Ascending aorta (tissue), 2 donors: ENCODE measurements around the gene MAGEB16. TPM values are rescaled to one million over a fixed set of nuclear protein-coding genes. Genes with fewer than 3 reads are reported as not detected.

Experiments used
- DNase-seq, 2 donors: peaks; one replicate each; pipeline ENCODE4 v3.0.0-alpha.2; 2019; ENCODE audit warnings: low spot score in 2 of 2
- H3K27ac ChIP-seq, 2 donors: fragments of 200-600 bp; sonication (generic); one replicate each; pipeline ENCODE4 v1.5.1; 2016 to 2017; ENCODE audit warnings: mild to moderate bottlenecking in 1 of 2
- H3K27me3 ChIP-seq: fragments of 200-600 bp; sonication (generic); one replicate; pipeline ENCODE4 v1.5.1; 2017
- H3K36me3 ChIP-seq, 2 donors: fragments of 200-600 bp; sonication (generic); one replicate each; pipeline ENCODE4 v1.5.1; 2016
- H3K4me1 ChIP-seq, 2 donors: fragments of 200-600 bp; sonication (generic); one replicate each; pipeline ENCODE4 v1.5.1; 2016 to 2017; ENCODE audit warnings: mild to moderate bottlenecking in 1 of 2
- H3K4me3 ChIP-seq, 2 donors: fragments of 200-600 bp; sonication (generic); one replicate each; pipeline ENCODE4 v1.5.1; 2016 to 2017; ENCODE audit warnings: mild to moderate bottlenecking in 1 of 2
- H3K9me3 ChIP-seq, 2 donors: fragments of 200-600 bp; sonication (generic); one replicate each; pipeline ENCODE4 v1.5.1; 2016
- intact Hi-C: fragments of 100-400 bp; cut with DNase I; formaldehyde crosslinking; loops from one replicate; pipeline ENCODE4 v1.15.1; 2023
- total RNA-seq: library from RNA; depleted of rRNA; stranded (reverse); fragments of >200 nt; gene quantifications from one replicate; pipeline ENCODE4 v1.1.0, GENCODE V29; 2016
- TF ChIP-seq, protein P1 (sequence below), 3 experiments: fragments of 200-600 bp in 2 of 3; fragments of 450-650 bp in 1 of 3; sonication (generic) in 2 of 3; IDR thresholded peaks; one replicate each; pipeline ENCODE4 v1.5.1; 2016 to 2019; ENCODE audit warnings: antibody characterized with exemption in 3 of 3, mild to moderate bottlenecking in 1 of 3, moderate library complexity in 1 of 3

MAGEB16 gene
- total RNA-seq: not detected

DNA sequence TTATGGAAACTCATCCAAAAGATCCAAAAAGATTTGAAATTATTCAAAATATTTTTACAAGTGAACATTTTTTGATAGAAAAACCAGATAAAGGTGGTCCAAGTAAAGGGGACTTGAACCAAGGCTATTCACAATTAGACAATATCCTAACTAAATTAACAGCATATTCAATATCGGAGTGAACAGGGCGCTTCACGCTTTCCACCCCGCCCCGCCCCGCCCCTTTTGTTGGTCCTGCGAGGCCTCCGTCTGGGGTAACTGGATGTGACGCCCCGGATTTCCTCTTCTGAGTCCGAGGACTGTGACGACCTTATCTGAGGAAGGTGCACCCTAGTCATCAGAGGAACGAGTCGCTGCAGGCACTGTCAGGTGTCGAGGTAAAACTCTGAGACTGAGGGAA, at the start of gene MAGEB16:
TSS of gene MAGEB16 (plus strand) at position 301 of the 400 bp plus-strand sequence. CDS start 3,855 bp downstream, outside the sequence.
- no peak within 1 kb of the TSS for H3K4me3 ChIP-seq
- no peaks in the 10 kb centered on the region for H3K27me3 ChIP-seq
- intact Hi-C loops: no loop called here
- no peak within 1 kb of the TSS for H3K27ac ChIP-seq
- H3K36me3 ChIP-seq: no peaks in the 10 kb centered on the region
- DNase-seq: no peak
- no peaks in the 10 kb centered on the region for H3K9me3 ChIP-seq
- TF ChIP-seq, protein P1, sequence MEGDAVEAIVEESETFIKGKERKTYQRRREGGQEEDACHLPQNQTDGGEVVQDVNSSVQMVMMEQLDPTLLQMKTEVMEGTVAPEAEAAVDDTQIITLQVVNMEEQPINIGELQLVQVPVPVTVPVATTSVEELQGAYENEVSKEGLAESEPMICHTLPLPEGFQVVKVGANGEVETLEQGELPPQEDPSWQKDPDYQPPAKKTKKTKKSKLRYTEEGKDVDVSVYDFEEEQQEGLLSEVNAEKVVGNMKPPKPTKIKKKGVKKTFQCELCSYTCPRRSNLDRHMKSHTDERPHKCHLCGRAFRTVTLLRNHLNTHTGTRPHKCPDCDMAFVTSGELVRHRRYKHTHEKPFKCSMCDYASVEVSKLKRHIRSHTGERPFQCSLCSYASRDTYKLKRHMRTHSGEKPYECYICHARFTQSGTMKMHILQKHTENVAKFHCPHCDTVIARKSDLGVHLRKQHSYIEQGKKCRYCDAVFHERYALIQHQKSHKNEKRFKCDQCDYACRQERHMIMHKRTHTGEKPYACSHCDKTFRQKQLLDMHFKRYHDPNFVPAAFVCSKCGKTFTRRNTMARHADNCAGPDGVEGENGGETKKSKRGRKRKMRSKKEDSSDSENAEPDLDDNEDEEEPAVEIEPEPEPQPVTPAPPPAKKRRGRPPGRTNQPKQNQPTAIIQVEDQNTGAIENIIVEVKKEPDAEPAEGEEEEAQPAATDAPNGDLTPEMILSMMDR (IDR thresholded peaks at IDR 0.05): no peak
- no peaks in the 10 kb centered on the region for H3K4me1 ChIP-seq

DNA sequence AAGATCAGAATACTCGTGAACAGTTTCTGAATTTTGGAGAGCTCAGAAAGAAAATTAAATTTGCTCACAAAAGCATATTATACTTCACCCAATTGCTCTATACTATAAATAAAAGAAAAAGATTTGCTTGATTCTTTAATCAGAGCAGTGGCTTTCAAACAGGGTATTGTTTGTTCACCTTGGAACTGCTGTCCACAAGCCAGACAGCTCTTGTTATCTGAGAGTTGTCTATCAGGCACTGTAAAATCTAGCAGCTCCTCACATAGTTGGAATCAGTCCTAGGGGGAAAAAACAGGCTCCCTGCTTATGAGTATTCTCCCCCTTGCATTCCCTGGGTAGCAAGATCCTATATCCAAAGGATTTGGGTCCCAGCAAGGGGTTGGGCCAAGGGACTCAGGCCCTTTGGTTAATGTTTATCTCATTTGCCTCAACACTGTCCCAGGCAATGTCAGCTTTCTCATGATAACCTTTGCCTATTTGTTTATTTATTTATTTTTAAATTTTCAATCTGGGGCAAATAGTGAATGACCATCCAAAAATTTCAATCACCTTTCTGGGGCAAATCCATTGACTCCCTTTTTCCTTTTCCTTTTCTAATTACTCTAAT, 24.1 kb upstream of the MAGEB16 start:
- no peaks in the 10 kb centered on the region for H3K36me3 ChIP-seq
- no peaks in the 10 kb centered on the region for H3K9me3 ChIP-seq
- no peak for DNase-seq
- TF ChIP-seq, protein P1 (IDR thresholded peaks at IDR 0.05): no peak
- H3K4me3 ChIP-seq: no peak overlapping the region
- H3K27me3 ChIP-seq: no peaks in the 10 kb centered on the region
- H3K27ac ChIP-seq: no peak overlapping the region
- intact Hi-C loops: no loop called here
- no peaks in the 10 kb centered on the region for H3K4me1 ChIP-seq

DNA sequence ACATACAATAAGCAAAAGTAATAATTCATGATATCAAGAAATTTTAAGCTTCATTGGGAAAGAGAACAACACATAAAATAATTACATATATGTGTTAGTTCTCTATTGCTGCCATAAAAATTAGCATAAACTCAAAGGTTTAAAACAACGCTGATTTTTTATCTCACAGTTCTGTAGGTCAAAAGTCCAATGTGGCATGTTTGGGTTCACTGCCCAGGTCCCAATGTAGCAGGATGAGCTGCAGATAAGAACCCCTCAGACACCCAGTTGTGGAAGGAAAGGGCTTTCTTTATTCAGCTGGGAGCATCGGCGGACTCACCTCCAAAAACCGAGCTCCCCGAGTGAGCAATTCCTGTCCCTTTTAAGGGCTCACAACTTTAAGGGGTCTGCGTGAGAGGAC, 13.1 kb upstream of the MAGEB16 start:
- no peaks in the 10 kb centered on the region for H3K27me3 ChIP-seq
- no peaks in the 10 kb centered on the region for H3K9me3 ChIP-seq
- no peak for DNase-seq
- no peaks in the 10 kb centered on the region for H3K4me1 ChIP-seq
- no peaks in the 10 kb centered on the region for H3K36me3 ChIP-seq
- H3K4me3 ChIP-seq: no peak overlapping the region
- intact Hi-C loops: no loop called here
- TF ChIP-seq, protein P1 (IDR thresholded peaks at IDR 0.05): no peak
- no peak overlapping the region for H3K27ac ChIP-seq

GRCh38 chrX:35786271-35786670, 11.9 kb upstream of the MAGEB16 start:
- DNase-seq: no peak
- intact Hi-C loops: no loop called here
- Histone ChIP-seq H3K27me3 (no peaks in the 10 kb centered on the region), H3K4me3 (no peak overlapping the region), H3K4me1 (no peaks in the 10 kb centered on the region), H3K27ac (no peak overlapping the region), H3K36me3 (no peaks in the 10 kb centered on the region), H3K9me3 (no peaks in the 10 kb centered on the region)
- TF ChIP-seq, protein P1 (IDR thresholded peaks at IDR 0.05): no peak

DNA sequence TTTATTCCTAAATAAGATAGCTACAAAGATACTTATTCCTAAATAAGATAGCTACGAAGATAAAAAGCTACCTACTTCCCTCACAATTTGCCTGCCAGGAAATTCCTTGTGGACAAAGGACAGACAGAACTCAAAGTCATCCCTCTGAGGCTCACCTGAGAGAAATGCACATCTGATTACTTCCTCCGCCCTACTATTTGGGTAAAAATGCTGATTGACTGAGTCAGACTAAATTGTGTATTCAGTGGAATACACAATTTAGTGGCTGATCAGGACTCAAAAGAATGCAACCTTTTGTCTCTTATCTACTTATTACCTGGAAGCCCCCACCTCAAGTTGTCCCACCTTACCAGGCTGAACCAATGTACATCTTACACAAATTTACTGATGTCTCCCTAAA, 10.3 kb upstream of the MAGEB16 start:
- H3K36me3 ChIP-seq: no peaks in the 10 kb centered on the region
- no peaks in the 10 kb centered on the region for H3K4me1 ChIP-seq
- no peaks in the 10 kb centered on the region for H3K9me3 ChIP-seq
- H3K27ac ChIP-seq: no peak overlapping the region
- no peak for DNase-seq
- H3K27me3 ChIP-seq: no peaks in the 10 kb centered on the region
- H3K4me3 ChIP-seq: no peak overlapping the region
- intact Hi-C loops: no loop called here
- TF ChIP-seq, protein P1 (IDR thresholded peaks at IDR 0.05): no peak

DNA sequence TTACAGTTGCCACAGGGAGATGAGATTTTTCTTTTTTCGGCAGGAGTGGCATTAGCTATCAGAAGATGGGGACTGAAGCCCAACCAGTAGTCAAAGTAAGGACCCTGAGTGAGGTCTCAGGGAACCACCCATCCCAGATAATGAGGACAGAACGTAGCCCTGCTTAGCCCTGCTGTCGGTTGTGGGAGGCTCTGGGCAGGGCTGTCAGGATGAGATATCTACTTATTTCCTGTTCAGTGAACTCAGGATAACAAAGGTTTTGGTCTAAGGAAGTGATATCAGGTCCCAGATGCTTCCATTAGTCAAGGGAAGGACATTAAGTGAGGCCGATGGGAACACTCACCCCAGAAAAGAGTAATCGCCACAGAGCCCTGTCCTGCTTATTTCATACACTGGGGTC, 2.3 kb downstream of the MAGEB16 start:
- no peak for DNase-seq
- TF ChIP-seq, protein P1 (IDR thresholded peaks at IDR 0.05): no peak
- Histone ChIP-seq H3K27me3 (no peaks in the 10 kb centered on the region), H3K9me3 (no peaks in the 10 kb centered on the region), H3K36me3 (no peaks in the 10 kb centered on the region), H3K4me3 (no peak overlapping the region), H3K27ac (no peak overlapping the region), H3K4me1 (no peaks in the 10 kb centered on the region)
- intact Hi-C loops: no loop called here
